ENCODE data around the gene DLST.
A peak's percentile ranks its signal among the peaks of the same experiment; 100 is the strongest.
"Not testable (repeated sequence)": the region's sequence is repeated elsewhere in the genome, so short reads cannot be mapped to it uniquely, and the experiment has no call there.

Gene DLST

GRCh38 chr14:74917646-74918081 is 35.9 kb downstream of the DLST start:
- DNase-seq (ENCODE audit: low read depth in 2 of 2): no peak

- DNase-seq (ENCODE audit: low read depth in 2 of 2): no peak
Measured at GRCh38 chr14:74918380-74918779, 36.7 kb downstream of the DLST start.

- DNase-seq (ENCODE audit: low read depth in 2 of 2): no peak
Measured at GRCh38 chr14:74919421-74920165, 37.9 kb downstream of the DLST start.

GRCh38 chr14:74920281-74920680 is 38.6 kb downstream of the DLST start:
- no peak for DNase-seq (ENCODE audit: low read depth in 2 of 2)

- DNase-seq (ENCODE audit: low read depth in 2 of 2): no peak
Measured at GRCh38 chr14:74921053-74921620, 39.4 kb downstream of the DLST start.

GRCh38 chr14:74921987-74922751 is 40.5 kb downstream of the DLST start:
- DNase-seq (ENCODE audit: low read depth in 2 of 2): no peak

- peak; percentile 54 to 69 for DNase-seq (ENCODE audit: low read depth in 2 of 2)
Measured at GRCh38 chr14:74922752-74923401, 41.2 kb downstream of the DLST start, which contains the start of gene RPS6KL1. Gene RPS6KL1, minus strand, starts transcription at chr14:74923260. Its CDS starts 1,719 bp downstream, at chr14:74921541.

GRCh38 chr14:74924061-74924460 is 42.3 kb downstream of the DLST start:
- DNase-seq (ENCODE audit: low read depth in 2 of 2): no peak

GRCh38 chr14:74927225-74927624 is 45.5 kb downstream of the DLST start:
- DNase-seq (ENCODE audit: low read depth in 2 of 2): no peak

GRCh38 chr14:74929242-74929641 is 47.5 kb downstream of the DLST start:
- no peak for DNase-seq (ENCODE audit: low read depth in 2 of 2)

GRCh38 chr14:74931744-74932143 is 50.0 kb downstream of the DLST start:
- DNase-seq (ENCODE audit: low read depth in 2 of 2): not testable (repeated sequence)

- no peak for DNase-seq (ENCODE audit: low read depth in 2 of 2)
Measured at GRCh38 chr14:74932401-74932901, 50.7 kb downstream of the DLST start.

GRCh38 chr14:74932936-74933335 is 51.2 kb downstream of the DLST start:
- not testable (repeated sequence) for DNase-seq (ENCODE audit: low read depth in 2 of 2)

- DNase-seq (ENCODE audit: low read depth in 2 of 2): no peak
Measured at GRCh38 chr14:74934041-74934440, 52.3 kb downstream of the DLST start.

GRCh38 chr14:74934476-74935359 is 53.0 kb downstream of the DLST start:
- DNase-seq (ENCODE audit: low read depth in 2 of 2): no peak

- no peak for DNase-seq (ENCODE audit: low read depth in 2 of 2)
Measured at GRCh38 chr14:74935360-74935680, 53.6 kb downstream of the DLST start.

GRCh38 chr14:74936151-74936550 is 54.4 kb downstream of the DLST start:
- no peak for DNase-seq (ENCODE audit: low read depth in 2 of 2)

GRCh38 chr14:74936731-74937130 is 55.0 kb downstream of the DLST start:
- no peak for DNase-seq (ENCODE audit: low read depth in 2 of 2)

- no peak for DNase-seq (ENCODE audit: low read depth in 2 of 2)
Measured at GRCh38 chr14:74937171-74937570, 55.5 kb downstream of the DLST start.

GRCh38 chr14:74938531-74939495 is 57.1 kb downstream of the DLST start:
- DNase-seq (ENCODE audit: low read depth in 2 of 2): no peak
